Smooth muscle cell (in vitro differentiated cells): ENCODE data around the gene FGGY. TPM values are rescaled to one million over a fixed set of nuclear protein-coding genes. Genes with fewer than 3 reads are reported as not detected.
"Not testable (repeated sequence)": the region's sequence is repeated elsewhere in the genome, so short reads cannot be mapped to it uniquely, and the experiment has no call there.

Source experiments
- DNase-seq: peaks from one replicate; lab custom pipeline; 2025; ENCODE audit not compliant: unreplicated experiment; lab: John Stamatoyannopoulos, UW
- H2AFZ ChIP-seq: fragments of 200-600 bp; sonication (generic); 2 replicates; pipeline ENCODE4 v1.6.0; 2016; ENCODE audit warnings: antibody characterized with exemption, low read depth, mild to moderate bottlenecking
- H3F3A ChIP-seq: fragments of 200-600 bp; sonication (generic); 2 replicates; pipeline ENCODE4 v1.6.0; 2017; ENCODE audit warnings: antibody characterized with exemption, low read depth
- H3K27ac ChIP-seq: fragments of 200-600 bp; sonication (generic); 2 replicates; pipeline ENCODE4 v1.5.1; 2016; ENCODE audit warnings: low read depth, mild to moderate bottlenecking
- H3K27me3 ChIP-seq: fragments of 200-600 bp; sonication (generic); 2 replicates; pipeline ENCODE4 v1.6.1; 2016; ENCODE audit warnings: low read depth, mild to moderate bottlenecking
- H3K36me3 ChIP-seq: fragments of 200-600 bp; sonication (generic); 2 replicates; pipeline ENCODE4 v1.5.1; 2016; ENCODE audit warnings: low read depth
- H3K4me1 ChIP-seq: fragments of 200-600 bp; sonication (generic); 2 replicates; pipeline ENCODE4 v1.5.1; 2016; ENCODE audit warnings: low read depth
- H3K4me2 ChIP-seq: fragments of 200-600 bp; sonication (generic); 2 replicates; pipeline ENCODE4 v1.6.0; 2016; ENCODE audit warnings: mild to moderate bottlenecking
- H3K4me3 ChIP-seq: fragments of 200-600 bp; sonication (generic); 2 replicates; pipeline ENCODE4 v1.5.1; 2016; ENCODE audit warnings: mild to moderate bottlenecking
- H3K79me2 ChIP-seq: fragments of 200-600 bp; sonication (generic); 2 replicates; pipeline ENCODE4 v1.6.0; 2016; ENCODE audit warnings: low read depth, mild to moderate bottlenecking
- H3K9ac ChIP-seq: fragments of 200-600 bp; sonication (generic); 2 replicates; pipeline ENCODE4 v1.6.0; 2016; ENCODE audit warnings: low read depth
- H3K9me3 ChIP-seq: fragments of 200-600 bp; sonication (generic); replicated peaks from 2 replicates; pipeline ENCODE4 v1.5.1; 2016; ENCODE audit warnings: low read depth
- H4K20me1 ChIP-seq: fragments of 200-600 bp; sonication (generic); 2 replicates; pipeline ENCODE4 v1.6.0; 2016; ENCODE audit warnings: low read depth
- WGBS: methylation state at CpG from one replicate; pipeline ENCODE4 v1.1.7; 2016; ENCODE audit warnings: low lambda C conversion rate; 5-methylcytosine and 5-hydroxymethylcytosine counted together
- polyA plus RNA-seq: library from polyadenylated mRNA; unstranded; fragments of >200 nt; fragmentation: Nextera tagmentation; extraction: Ambion mirVana; gene quantifications from 2 replicates; pipeline ENCODE4 v1.2.1, GENCODE V29; 2016
- total RNA-seq: library from RNA; depleted of rRNA; stranded (reverse); fragments of >200 nt; gene quantifications from 2 replicates; pipeline ENCODE4 v1.2.3, GENCODE V29; 2014
- TF ChIP-seq, protein P1 (sequence below): fragments of 200-600 bp; sonication (generic); IDR thresholded peaks from 2 replicates; pipeline ENCODE4 v1.5.1; 2017; ENCODE audit warnings: borderline replicate concordance, mild to moderate bottlenecking, antibody characterized with exemption; ENCODE audit not compliant: insufficient read depth, poor library complexity, severe bottlenecking

The FGGY gene, protein sequence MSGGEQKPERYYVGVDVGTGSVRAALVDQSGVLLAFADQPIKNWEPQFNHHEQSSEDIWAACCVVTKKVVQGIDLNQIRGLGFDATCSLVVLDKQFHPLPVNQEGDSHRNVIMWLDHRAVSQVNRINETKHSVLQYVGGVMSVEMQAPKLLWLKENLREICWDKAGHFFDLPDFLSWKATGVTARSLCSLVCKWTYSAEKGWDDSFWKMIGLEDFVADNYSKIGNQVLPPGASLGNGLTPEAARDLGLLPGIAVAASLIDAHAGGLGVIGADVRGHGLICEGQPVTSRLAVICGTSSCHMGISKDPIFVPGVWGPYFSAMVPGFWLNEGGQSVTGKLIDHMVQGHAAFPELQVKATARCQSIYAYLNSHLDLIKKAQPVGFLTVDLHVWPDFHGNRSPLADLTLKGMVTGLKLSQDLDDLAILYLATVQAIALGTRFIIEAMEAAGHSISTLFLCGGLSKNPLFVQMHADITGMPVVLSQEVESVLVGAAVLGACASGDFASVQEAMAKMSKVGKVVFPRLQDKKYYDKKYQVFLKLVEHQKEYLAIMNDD
- total RNA-seq: 5.6 and 9.2 TPM in 2 replicates
- polyA plus RNA-seq: 4.8 and 5.1 TPM in 2 replicates

DNA sequence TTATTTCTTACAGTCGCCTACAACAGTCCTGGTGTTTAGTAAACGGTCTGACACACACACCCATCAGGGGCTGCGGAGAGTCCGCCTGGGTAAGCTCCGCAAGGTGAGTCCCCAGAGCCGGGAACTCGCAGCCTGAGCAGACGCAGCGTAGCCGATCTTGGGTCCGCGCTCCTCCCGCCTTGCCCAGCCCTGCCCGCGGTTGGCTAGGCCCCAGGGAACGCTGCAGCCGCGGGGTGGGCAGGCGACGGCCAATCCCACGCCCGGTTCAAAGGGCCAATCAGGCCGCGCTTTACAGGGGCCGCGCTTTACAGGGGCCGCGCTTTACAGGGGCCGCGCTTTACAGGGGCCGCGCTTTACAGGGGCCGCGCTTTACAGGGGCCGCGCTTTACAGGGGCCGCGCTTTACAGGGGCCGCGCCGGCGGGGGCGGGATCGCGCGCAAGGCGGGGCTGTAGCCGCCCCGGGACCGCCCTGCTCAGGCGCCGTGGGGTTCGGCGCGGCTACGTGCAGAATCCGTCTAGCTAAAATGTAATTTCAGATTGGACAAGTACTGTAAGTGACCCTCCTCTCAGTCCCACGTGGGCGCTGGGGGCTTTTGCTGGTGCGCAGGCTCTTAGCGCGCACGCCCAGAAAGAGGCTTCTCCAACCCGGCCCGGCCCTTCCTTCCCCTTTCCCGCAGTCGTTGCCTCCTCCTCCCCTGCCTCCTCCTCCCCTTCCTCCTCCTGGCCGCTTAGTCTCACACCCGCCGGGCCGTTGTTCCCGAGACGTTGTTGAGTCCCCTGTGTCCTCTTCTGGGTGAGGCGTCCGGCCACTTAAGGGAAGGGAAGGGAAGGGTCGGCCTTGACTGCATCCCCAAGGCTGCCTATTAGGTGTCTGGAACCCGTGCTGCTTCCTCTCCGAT lies at the start of gene FGGY:
TSS of gene FGGY (plus strand) at position 737 of the 899 bp plus-strand sequence. CDS start 24,456 bp downstream, outside the sequence.
- Histone ChIP-seq H3K9ac (peak within 1 kb of the TSS; percentile 88), H2AFZ (peak within 1 kb of the TSS; percentile 98), H3K9me3 (no peaks in the 10 kb centered on the region), H3K4me2 (peak within 1 kb of the TSS; percentile 90), H3K79me2 (no peaks in the 10 kb centered on the region), H3K27me3 (no peaks in the 10 kb centered on the region), H4K20me1 (no peaks in the 10 kb centered on the region), H3K4me1 (peaks cover 9% of the 10 kb centered on the region), H3F3A (peaks cover 29% of the 10 kb centered on the region), H3K36me3 (no peaks in the 10 kb centered on the region), H3K27ac (peak within 1 kb of the TSS; percentile 95), H3K4me3 (peak within 1 kb of the TSS; percentile 61)
- WGBS: under 1% methylated on average over 56 of the region's 78 CpGs
- TF ChIP-seq, protein P1, sequence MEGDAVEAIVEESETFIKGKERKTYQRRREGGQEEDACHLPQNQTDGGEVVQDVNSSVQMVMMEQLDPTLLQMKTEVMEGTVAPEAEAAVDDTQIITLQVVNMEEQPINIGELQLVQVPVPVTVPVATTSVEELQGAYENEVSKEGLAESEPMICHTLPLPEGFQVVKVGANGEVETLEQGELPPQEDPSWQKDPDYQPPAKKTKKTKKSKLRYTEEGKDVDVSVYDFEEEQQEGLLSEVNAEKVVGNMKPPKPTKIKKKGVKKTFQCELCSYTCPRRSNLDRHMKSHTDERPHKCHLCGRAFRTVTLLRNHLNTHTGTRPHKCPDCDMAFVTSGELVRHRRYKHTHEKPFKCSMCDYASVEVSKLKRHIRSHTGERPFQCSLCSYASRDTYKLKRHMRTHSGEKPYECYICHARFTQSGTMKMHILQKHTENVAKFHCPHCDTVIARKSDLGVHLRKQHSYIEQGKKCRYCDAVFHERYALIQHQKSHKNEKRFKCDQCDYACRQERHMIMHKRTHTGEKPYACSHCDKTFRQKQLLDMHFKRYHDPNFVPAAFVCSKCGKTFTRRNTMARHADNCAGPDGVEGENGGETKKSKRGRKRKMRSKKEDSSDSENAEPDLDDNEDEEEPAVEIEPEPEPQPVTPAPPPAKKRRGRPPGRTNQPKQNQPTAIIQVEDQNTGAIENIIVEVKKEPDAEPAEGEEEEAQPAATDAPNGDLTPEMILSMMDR: no peak
- DNase-seq: peak; percentile 76

DNA sequence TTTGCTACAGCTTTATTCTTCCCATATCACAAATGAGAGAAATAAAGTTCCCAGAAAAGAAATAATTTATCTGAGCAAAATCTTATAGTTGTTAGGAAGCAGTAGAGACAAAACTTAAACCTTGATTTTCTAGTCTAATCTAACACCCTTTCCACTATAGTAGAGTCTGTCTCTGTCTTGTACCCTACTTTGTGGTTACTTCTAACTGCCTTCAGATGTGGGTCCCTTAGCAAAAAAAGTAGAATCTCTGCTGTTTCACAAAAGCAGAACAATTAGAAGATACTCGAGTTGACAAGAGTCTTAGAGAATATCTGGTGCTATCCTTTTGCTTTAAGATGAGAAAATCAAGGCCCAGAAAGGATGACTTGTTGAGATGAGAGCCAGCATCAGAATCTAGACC lies 48.1 kb upstream of the FGGY start:
- Histone ChIP-seq H3K4me3 (no peak overlapping the region), H3F3A (no peaks in the 10 kb centered on the region), H2AFZ (no peak overlapping the region), H4K20me1 (no peaks in the 10 kb centered on the region), H3K36me3 (no peaks in the 10 kb centered on the region), H3K79me2 (no peaks in the 10 kb centered on the region), H3K9ac (no peak overlapping the region), H3K9me3 (no peaks in the 10 kb centered on the region), H3K4me2 (no peak overlapping the region), H3K27ac (no peak overlapping the region), H3K4me1 (no peaks in the 10 kb centered on the region), H3K27me3 (no peaks in the 10 kb centered on the region)
- DNase-seq: no peak
- WGBS: 79% methylated on average over 1 of the region's 1 CpG
- TF ChIP-seq, protein P1: no peak

DNA sequence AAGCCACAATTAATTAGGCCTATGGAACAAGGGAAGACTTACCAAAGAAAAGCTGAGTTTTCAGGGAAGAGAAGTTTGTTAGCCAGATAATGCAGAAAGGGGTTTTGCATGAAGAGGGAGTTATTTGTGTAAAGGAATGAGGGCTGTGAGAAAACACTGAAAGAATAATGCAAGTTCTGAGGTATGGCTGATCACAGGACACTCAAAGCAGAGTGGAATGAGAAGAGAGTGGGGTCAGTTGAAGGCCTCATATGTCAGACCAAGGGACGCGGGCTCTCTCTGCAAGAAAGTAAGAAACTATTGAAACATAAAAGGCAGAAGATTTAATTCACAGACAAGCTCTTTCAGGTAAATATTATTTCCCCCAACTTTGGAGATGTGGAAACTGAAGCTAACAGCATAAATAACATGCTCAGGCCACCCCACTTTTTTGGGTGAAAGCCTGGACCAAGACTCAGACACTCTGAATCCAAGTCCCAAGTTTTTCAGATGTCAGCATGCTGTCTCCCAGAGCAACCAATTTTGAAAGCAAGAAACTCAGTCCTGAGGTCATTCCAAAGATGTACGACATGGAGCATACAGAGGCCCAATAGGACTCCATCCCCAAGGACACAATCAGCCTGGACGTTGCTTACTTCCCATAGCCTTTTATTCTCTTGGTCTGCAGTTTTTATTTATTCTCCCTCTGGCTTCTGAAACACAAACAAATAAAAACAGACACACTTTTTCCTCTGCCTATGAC lies 47.3 kb upstream of the FGGY start:
- DNase-seq: no peak
- Histone ChIP-seq H3F3A (no peaks in the 10 kb centered on the region), H2AFZ (no peak overlapping the region), H3K79me2 (no peaks in the 10 kb centered on the region), H3K27ac (no peak overlapping the region), H4K20me1 (no peaks in the 10 kb centered on the region), H3K4me3 (no peak overlapping the region), H3K4me2 (no peak overlapping the region), H3K9ac (no peak overlapping the region), H3K36me3 (no peaks in the 10 kb centered on the region), H3K4me1 (no peaks in the 10 kb centered on the region), H3K9me3 (no peaks in the 10 kb centered on the region), H3K27me3 (no peaks in the 10 kb centered on the region)
- TF ChIP-seq, protein P1: no peak
- 93% methylated on average over 4 of the region's 4 CpGs for WGBS

DNA sequence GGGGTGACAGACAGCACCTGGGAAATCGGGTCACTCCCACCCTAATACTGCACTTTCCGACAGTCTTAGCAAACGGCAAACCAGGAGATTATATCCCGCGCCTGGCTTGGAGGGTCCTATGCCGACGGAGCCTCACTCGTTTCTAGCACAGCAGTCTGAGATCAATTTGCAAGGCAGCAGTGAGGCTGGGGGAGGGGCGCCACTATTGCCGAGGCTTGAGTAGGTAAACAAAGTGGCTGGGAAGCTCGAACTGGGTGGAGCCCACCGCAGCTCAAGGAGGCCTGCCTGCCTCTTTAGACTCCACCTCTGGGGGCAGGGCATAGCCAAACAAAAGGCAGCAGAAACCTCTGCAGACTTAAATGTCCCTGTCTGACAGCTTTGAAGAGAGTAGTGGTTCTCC lies 45.8 kb upstream of the FGGY start:
- H2AFZ ChIP-seq, H3K27ac ChIP-seq, H3K9me3 ChIP-seq, H3K9ac ChIP-seq, H3K79me2 ChIP-seq, H3F3A ChIP-seq, H4K20me1 ChIP-seq, H3K4me3 ChIP-seq, DNase-seq, H3K4me1 ChIP-seq, H3K27me3 ChIP-seq, H3K4me2 ChIP-seq, H3K36me3 ChIP-seq: not testable (repeated sequence)
- WGBS: 91% methylated on average over 12 of the region's 12 CpGs

DNA sequence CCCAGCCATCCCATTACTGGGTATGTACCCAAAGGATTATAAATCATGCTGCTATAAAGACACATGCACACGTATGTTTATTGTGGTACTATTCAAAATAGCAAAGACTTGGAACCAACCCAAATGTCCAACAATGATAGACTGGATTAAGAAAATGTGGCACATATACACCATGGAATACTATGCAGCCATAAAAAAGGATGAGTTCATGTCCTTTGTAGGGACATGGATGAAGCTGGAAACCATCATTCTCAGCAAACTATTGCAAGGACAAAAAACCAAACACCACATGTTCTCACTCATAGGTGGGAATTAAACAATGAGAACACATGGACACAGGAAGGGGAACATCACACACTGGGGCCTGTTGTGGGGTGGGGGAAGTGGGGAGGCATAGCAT lies 40.5 kb upstream of the FGGY start:
- not testable (repeated sequence) for H3K36me3 ChIP-seq, DNase-seq, H3K27me3 ChIP-seq, H3K79me2 ChIP-seq, H3K27ac ChIP-seq, H2AFZ ChIP-seq, H3K9me3 ChIP-seq, H4K20me1 ChIP-seq, H3K9ac ChIP-seq, H3K4me2 ChIP-seq, H3K4me1 ChIP-seq, H3K4me3 ChIP-seq, H3F3A ChIP-seq
- WGBS: 100% methylated on average over 1 of the region's 1 CpG
